Measurements from ENCODE around the gene EFNA5.

The EFNA5 gene

GRCh38 chr5:107639990-107640389 lies 30.7 kb downstream of the EFNA5 start:
- DNase-seq (ENCODE audit: low spot score), result no peak

- DNase-seq (ENCODE audit: low spot score), result no peak
Observed at GRCh38 chr5:107636555-107636954, 34.2 kb downstream of the EFNA5 start.

GRCh38 chr5:107636068-107636467 lies 34.7 kb downstream of the EFNA5 start:
- DNase-seq (ENCODE audit: low spot score), result no peak

GRCh38 chr5:107634981-107635848 lies 35.5 kb downstream of the EFNA5 start:
- DNase-seq (ENCODE audit: low spot score), result no peak

- peak; percentile 16 for DNase-seq (ENCODE audit: low spot score)
Observed at GRCh38 chr5:107633171-107633901, 37.4 kb downstream of the EFNA5 start.

GRCh38 chr5:107631805-107632362 lies 38.9 kb downstream of the EFNA5 start:
- no peak for DNase-seq (ENCODE audit: low spot score)

- DNase-seq (ENCODE audit: low spot score), result no peak
Observed at GRCh38 chr5:107630184-107630583, 40.6 kb downstream of the EFNA5 start.

GRCh38 chr5:107624235-107624634 lies 46.5 kb downstream of the EFNA5 start:
- no peak for DNase-seq (ENCODE audit: low spot score)

- DNase-seq (ENCODE audit: low spot score), result no peak
Observed at GRCh38 chr5:107621089-107621488, 49.6 kb downstream of the EFNA5 start.

GRCh38 chr5:107619781-107620180 lies 51.0 kb downstream of the EFNA5 start:
- DNase-seq (ENCODE audit: low spot score), result no peak

- peak; percentile 25 for DNase-seq (ENCODE audit: low spot score)
Observed at GRCh38 chr5:107618242-107618641, 52.5 kb downstream of the EFNA5 start.

GRCh38 chr5:107617052-107617451 lies 53.7 kb downstream of the EFNA5 start:
- no peak for DNase-seq (ENCODE audit: low spot score)

- DNase-seq (ENCODE audit: low spot score), result no peak
Observed at GRCh38 chr5:107616213-107616612, 54.5 kb downstream of the EFNA5 start.

- no peak for DNase-seq (ENCODE audit: low spot score)
Observed at GRCh38 chr5:107615299-107615817, 55.4 kb downstream of the EFNA5 start.

GRCh38 chr5:107612541-107612940 lies 58.2 kb downstream of the EFNA5 start:
- no peak for DNase-seq (ENCODE audit: low spot score)

GRCh38 chr5:107610798-107611197 lies 59.9 kb downstream of the EFNA5 start:
- no peak for DNase-seq (ENCODE audit: low spot score)

- DNase-seq (ENCODE audit: low spot score), result peak; percentile 22
Observed at GRCh38 chr5:107607671-107608345, 62.9 kb downstream of the EFNA5 start.

GRCh38 chr5:107607196-107607595 lies 63.5 kb downstream of the EFNA5 start:
- no peak for DNase-seq (ENCODE audit: low spot score)

- DNase-seq (ENCODE audit: low spot score), result peak; percentile 44
Observed at GRCh38 chr5:107605596-107606125, 65.1 kb downstream of the EFNA5 start.

GRCh38 chr5:107604990-107605389 lies 65.7 kb downstream of the EFNA5 start:
- no peak for DNase-seq (ENCODE audit: low spot score)

- no peak for DNase-seq (ENCODE audit: low spot score)
Observed at GRCh38 chr5:107604146-107604910, 66.4 kb downstream of the EFNA5 start.
